Measurements from ENCODE around the gene CXorf49B.

CXorf49B gene

GRCh38 chrX:71815906-71816156, 52.7 kb downstream of the CXorf49B start:
- DNase-seq (ENCODE audit: low read depth in 3 of 3), result no peak
